ENCODE data around the gene SPATA2. TPM values are rescaled to one million over a fixed set of nuclear protein-coding genes. Genes with fewer than 3 reads are reported as not detected.

The SPATA2 gene
- total and polyA plus RNA-seq, 2 of the 8 experiments (the other 6 are each of a cell fraction or from before 2014, with no cell fraction given): 11.0 to 13.0 TPM

DNA sequence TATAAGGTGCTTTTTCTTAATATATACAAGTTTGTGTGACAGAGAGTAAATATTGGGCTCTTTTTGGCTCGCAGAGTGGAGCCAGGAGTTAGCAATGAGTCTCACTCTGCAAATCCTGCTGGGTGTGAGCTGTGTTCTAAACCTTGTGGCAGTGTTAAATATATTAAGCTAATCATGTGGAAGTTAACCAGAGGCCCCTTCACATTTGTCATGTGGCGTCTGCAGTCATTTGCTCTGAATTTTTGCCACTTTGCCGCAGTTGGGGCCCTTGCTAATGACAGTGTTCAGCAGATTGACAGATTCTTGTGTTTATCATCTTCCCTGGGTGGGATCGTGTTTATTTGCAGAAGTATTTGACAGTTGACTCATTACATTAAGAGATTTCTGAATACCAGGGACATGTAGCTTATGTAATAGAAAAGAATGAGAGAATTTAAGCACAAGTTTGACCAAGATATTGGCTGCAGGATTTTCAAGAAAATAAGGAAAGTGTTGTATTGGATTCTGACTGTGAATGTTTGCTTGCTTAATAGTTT is 37.9 kb downstream of the SPATA2 start:
- POLR2A ChIA-PET (ENCODE audit: partially characterized antibody): interaction anchor here (0.6 kb wide), 1 partner anchor 207 kb away, joined by 3 read pairs; no protein-coding TSS in a partner anchor
- no peak overlapping the region for H4K8ac ChIP-seq (ENCODE audit: extremely low read depth, insufficient read depth, low read length)
- no peak overlapping the region for H3K18ac ChIP-seq (ENCODE audit: extremely low read depth, low read length)
- H3K27me3 ChIP-seq (replicated peaks in 1 of 4; ENCODE audit: control insufficient read depth in 3 of 4, extremely low read depth in 1 of 4, insufficient read depth in 3 of 4, low read length in 3 of 4): no peaks in the 10 kb centered on the region; a peak in 1 of 7 replicates
- H2BK5ac ChIP-seq (ENCODE audit: low read depth, low read length): no peak overlapping the region
- H2BK120ac ChIP-seq (replicated peaks; ENCODE audit: low read depth, low read length): no peak overlapping the region
- no peak overlapping the region for H4K91ac ChIP-seq (replicated peaks; ENCODE audit: insufficient read length, low read length)
- no peak overlapping the region for H3K27ac ChIP-seq (ENCODE audit: low read depth, low read length)
- H2BK15ac ChIP-seq (ENCODE audit: low read length): no peak overlapping the region
- no peak overlapping the region for H2BK20ac ChIP-seq (ENCODE audit: low read length)
- H3K14ac ChIP-seq (ENCODE audit: insufficient read length): no peak overlapping the region
- no peaks in the 10 kb centered on the region for H3K23me2 ChIP-seq (ENCODE audit: low read depth, low read length)
- CTCF ChIA-PET (ENCODE audit: partially characterized antibody): interaction anchor here (0.6 to 1.6 kb wide), 2 partner anchors 9 to 384 kb away, joined by 5 to 10 read pairs; no protein-coding TSS in a partner anchor
- H3K56ac ChIP-seq (replicated peaks; ENCODE audit: insufficient read length, low read depth, low read length): no peak overlapping the region
- WGBS, 2 experiments (ENCODE audit: extremely low coverage in 1 of 2, insufficient coverage in 1 of 2, insufficient read length in 1 of 2, insufficient replicate concordance in 2 of 2, low coverage in 1 of 2, low lambda C conversion rate in 2 of 2, missing lambda C conversion rate in 1 of 2): 74% methylated on average over 4 of the region's 4 CpGs; no CpG with 5 or more reads in 1 of the 2 experiments
- no peaks in the 10 kb centered on the region for H3K9me3 ChIP-seq (ENCODE audit: insufficient read depth in 2 of 2, low read depth in 1 of 2, low read length in 1 of 2)
- FAIRE-seq: no peak
- H3K79me2 ChIP-seq (ENCODE audit: control insufficient read depth in 1 of 2, insufficient read depth in 2 of 2, low read length in 2 of 2): no peaks in the 10 kb centered on the region
- no peak for DNase-seq (ENCODE audit: low read depth in 1 of 2, low spot score in 2 of 2)
- no peak overlapping the region for H3K23ac ChIP-seq (ENCODE audit: insufficient read length)
- H4K20me1 ChIP-seq (replicated peaks in 1 of 2; ENCODE audit: control insufficient read depth in 1 of 2, insufficient read depth in 2 of 2, low read length in 2 of 2): peaks cover 0 to under 1% of the 10 kb centered on the region in 2 experiments
- H3K4me3 ChIP-seq (ENCODE audit: extremely low read depth in 1 of 4, insufficient read depth in 2 of 4, low read depth in 3 of 4, low read length in 4 of 4): no peak overlapping the region
- H3K4me1 ChIP-seq (replicated peaks in 1 of 4; ENCODE audit: control insufficient read depth in 3 of 4, insufficient read depth in 4 of 4, low read length in 3 of 4): no peaks in the 10 kb centered on the region
- H2AK5ac ChIP-seq (ENCODE audit: low read depth, low read length): no peak overlapping the region
- no peak overlapping the region for H3K4ac ChIP-seq (replicated peaks; ENCODE audit: insufficient read length, low read depth, low read length)
- no peak overlapping the region for H2BK12ac ChIP-seq (ENCODE audit: low read depth, low read length)
- no peak overlapping the region for H3K9ac ChIP-seq (replicated peaks in 1 of 4; ENCODE audit: extremely low read depth in 1 of 4, low read depth in 3 of 4, low read length in 3 of 4)
- no peak overlapping the region for H2AFZ ChIP-seq (ENCODE audit: low read length)
- no peaks in the 10 kb centered on the region for H3K79me1 ChIP-seq (ENCODE audit: low read depth, low read length)
- no peak overlapping the region for H3K4me2 ChIP-seq (ENCODE audit: insufficient read depth in 1 of 2, low read depth in 2 of 2, low read length in 2 of 2)
- H4K5ac ChIP-seq (ENCODE audit: insufficient read length, low read depth, low read length): no peak overlapping the region
- peaks cover 0 to 2% (median 0%) of the 10 kb centered on the region in 4 experiments; a peak in 1 of 8 replicates for H3K36me3 ChIP-seq (ENCODE audit: control insufficient read depth in 2 of 4, insufficient read depth in 4 of 4, low read length in 3 of 4)
- TF ChIP-seq SAP30 (IDR thresholded peaks at IDR 0.05; ENCODE audit: insufficient read depth, insufficient replicate concordance, low read length): no peak
- no peak for TF ChIP-seq SP2 (IDR thresholded peaks at IDR 0.05; ENCODE audit: low read length)
- no peak for TF ChIP-seq NRF1 (IDR thresholded peaks at IDR 0.05; ENCODE audit: low read depth, low read length)
- TF ChIP-seq CBX5 (IDR thresholded peaks at IDR 0.05; ENCODE audit: low read depth, low read length): no peak
- TF ChIP-seq RNF2 (IDR thresholded peaks at IDR 0.05; ENCODE audit: borderline replicate concordance, low read depth, low read length, missing control alignments, poor library complexity, severe bottlenecking): no peak
- TF ChIP-seq, protein P1, sequence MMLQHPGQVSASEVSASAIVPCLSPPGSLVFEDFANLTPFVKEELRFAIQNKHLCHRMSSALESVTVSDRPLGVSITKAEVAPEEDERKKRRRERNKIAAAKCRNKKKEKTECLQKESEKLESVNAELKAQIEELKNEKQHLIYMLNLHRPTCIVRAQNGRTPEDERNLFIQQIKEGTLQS (IDR thresholded peaks at IDR 0.05; ENCODE audit: insufficient read depth, low read depth, low read length): no peak
- no peak for TF ChIP-seq FOSL1 (IDR thresholded peaks at IDR 0.05; ENCODE audit: insufficient read depth, low read depth, low read length)
- no peak for TF ChIP-seq RFX5 (IDR thresholded peaks at IDR 0.05; ENCODE audit: borderline replicate concordance, low read depth, low read length)
- TF ChIP-seq, protein P2, sequence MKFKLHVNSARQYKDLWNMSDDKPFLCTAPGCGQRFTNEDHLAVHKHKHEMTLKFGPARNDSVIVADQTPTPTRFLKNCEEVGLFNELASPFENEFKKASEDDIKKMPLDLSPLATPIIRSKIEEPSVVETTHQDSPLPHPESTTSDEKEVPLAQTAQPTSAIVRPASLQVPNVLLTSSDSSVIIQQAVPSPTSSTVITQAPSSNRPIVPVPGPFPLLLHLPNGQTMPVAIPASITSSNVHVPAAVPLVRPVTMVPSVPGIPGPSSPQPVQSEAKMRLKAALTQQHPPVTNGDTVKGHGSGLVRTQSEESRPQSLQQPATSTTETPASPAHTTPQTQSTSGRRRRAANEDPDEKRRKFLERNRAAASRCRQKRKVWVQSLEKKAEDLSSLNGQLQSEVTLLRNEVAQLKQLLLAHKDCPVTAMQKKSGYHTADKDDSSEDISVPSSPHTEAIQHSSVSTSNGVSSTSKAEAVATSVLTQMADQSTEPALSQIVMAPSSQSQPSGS (IDR thresholded peaks at IDR 0.05; ENCODE audit: low read length): no peak
- no peak for TF ChIP-seq MAFK (IDR thresholded peaks at IDR 0.05; ENCODE audit: low read depth, low read length)

Data from H1 (cell line).